ENCODE data around the gene EVI5L.

Gene EVI5L

GRCh38 chr19:7833225-7834099, 3.4 kb downstream of the EVI5L start:
- no peak for DNase-seq (ENCODE audit: low read depth)
- H3K4me3 ChIP-seq (ENCODE audit: low read depth, low read length): no peak overlapping the region

DNA sequence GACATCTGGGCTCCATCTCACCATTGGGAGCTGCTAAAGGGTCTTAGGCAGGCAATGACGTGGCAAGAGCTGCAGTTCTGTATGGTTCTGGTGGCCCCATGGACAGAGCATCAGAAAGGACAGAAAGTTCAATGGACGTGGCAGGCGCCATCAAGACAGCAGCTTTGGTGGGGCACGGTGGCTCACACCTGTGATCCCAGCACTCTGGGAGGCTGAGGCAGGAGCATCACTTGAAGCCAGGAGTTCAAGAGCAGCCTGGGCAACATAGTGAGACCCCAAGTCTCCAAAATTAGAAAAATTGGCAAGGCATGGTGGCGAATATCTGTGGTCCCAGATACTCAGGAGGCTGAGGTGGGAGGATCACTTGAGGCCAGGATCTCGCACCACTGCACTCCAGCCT, 9.5 kb downstream of the EVI5L start:
- TF ChIP-seq POLR2A (IDR thresholded peaks at IDR 0.05; ENCODE audit: extremely low read depth, insufficient read length): no peak
- TF ChIP-seq, protein P1, sequence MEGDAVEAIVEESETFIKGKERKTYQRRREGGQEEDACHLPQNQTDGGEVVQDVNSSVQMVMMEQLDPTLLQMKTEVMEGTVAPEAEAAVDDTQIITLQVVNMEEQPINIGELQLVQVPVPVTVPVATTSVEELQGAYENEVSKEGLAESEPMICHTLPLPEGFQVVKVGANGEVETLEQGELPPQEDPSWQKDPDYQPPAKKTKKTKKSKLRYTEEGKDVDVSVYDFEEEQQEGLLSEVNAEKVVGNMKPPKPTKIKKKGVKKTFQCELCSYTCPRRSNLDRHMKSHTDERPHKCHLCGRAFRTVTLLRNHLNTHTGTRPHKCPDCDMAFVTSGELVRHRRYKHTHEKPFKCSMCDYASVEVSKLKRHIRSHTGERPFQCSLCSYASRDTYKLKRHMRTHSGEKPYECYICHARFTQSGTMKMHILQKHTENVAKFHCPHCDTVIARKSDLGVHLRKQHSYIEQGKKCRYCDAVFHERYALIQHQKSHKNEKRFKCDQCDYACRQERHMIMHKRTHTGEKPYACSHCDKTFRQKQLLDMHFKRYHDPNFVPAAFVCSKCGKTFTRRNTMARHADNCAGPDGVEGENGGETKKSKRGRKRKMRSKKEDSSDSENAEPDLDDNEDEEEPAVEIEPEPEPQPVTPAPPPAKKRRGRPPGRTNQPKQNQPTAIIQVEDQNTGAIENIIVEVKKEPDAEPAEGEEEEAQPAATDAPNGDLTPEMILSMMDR (IDR thresholded peaks at IDR 0.05; ENCODE audit: low read depth, low read length): no peak
- TF ChIP-seq MAX (IDR thresholded peaks at IDR 0.05; ENCODE audit: low read depth, low read length): no peak
- no peak for TF ChIP-seq MYC (IDR thresholded peaks at IDR 0.05; ENCODE audit: low read depth, low read length)
- no peak for DNase-seq (ENCODE audit: low read depth)
- no peak overlapping the region for H3K4me3 ChIP-seq (ENCODE audit: low read depth, low read length)

More at GRCh38 chr19:7833225-7834099, 3.4 kb downstream of the EVI5L start:
- TF ChIP-seq POLR2A (IDR thresholded peaks at IDR 0.05; ENCODE audit: extremely low read depth, insufficient read length) (no peak), MYC (IDR thresholded peaks at IDR 0.05; ENCODE audit: low read depth, low read length) (no peak), MAX (IDR thresholded peaks at IDR 0.05; ENCODE audit: low read depth, low read length) (no peak)
- TF ChIP-seq, protein P1 (IDR thresholded peaks at IDR 0.05; ENCODE audit: low read depth, low read length): no peak

GRCh38 chr19:7840629-7841028, 10.6 kb downstream of the EVI5L start:
- no peak overlapping the region for H3K4me3 ChIP-seq (ENCODE audit: low read depth, low read length)
- DNase-seq (ENCODE audit: low read depth): no peak
- TF ChIP-seq MYC (IDR thresholded peaks at IDR 0.05; ENCODE audit: low read depth, low read length) (no peak), POLR2A (IDR thresholded peaks at IDR 0.05; ENCODE audit: extremely low read depth, insufficient read length) (no peak), MAX (IDR thresholded peaks at IDR 0.05; ENCODE audit: low read depth, low read length) (no peak)
- TF ChIP-seq, protein P1 (IDR thresholded peaks at IDR 0.05; ENCODE audit: low read depth, low read length): no peak

- H3K4me3 ChIP-seq (ENCODE audit: low read depth, low read length): no peak overlapping the region
- no peak for DNase-seq (ENCODE audit: low read depth)
- TF ChIP-seq POLR2A (IDR thresholded peaks at IDR 0.05; ENCODE audit: extremely low read depth, insufficient read length) (no peak), MYC (IDR thresholded peaks at IDR 0.05; ENCODE audit: low read depth, low read length) (no peak), MAX (IDR thresholded peaks at IDR 0.05; ENCODE audit: low read depth, low read length) (no peak)
- TF ChIP-seq, protein P1 (IDR thresholded peaks at IDR 0.05; ENCODE audit: low read depth, low read length): no peak
These were observed 12.0 kb downstream of the EVI5L start for GRCh38 chr19:7841751-7842660.

- H3K4me3 ChIP-seq (ENCODE audit: low read depth, low read length): no peak overlapping the region
- DNase-seq (ENCODE audit: low read depth): no peak
- TF ChIP-seq, protein P1 (IDR thresholded peaks at IDR 0.05; ENCODE audit: low read depth, low read length): no peak
- no peak for TF ChIP-seq POLR2A (IDR thresholded peaks at IDR 0.05; ENCODE audit: extremely low read depth, insufficient read length)
- TF ChIP-seq MAX (IDR thresholded peaks at IDR 0.05; ENCODE audit: low read depth, low read length): no peak
- TF ChIP-seq MYC (IDR thresholded peaks at IDR 0.05; ENCODE audit: low read depth, low read length): no peak
These were observed 12.8 kb downstream of the EVI5L start for GRCh38 chr19:7842661-7843294.
